Daoy (cell line): ENCODE results near the gene TNS3. TPM values are rescaled to one million over a fixed set of nuclear protein-coding genes. Genes with fewer than 3 reads are reported as not detected.

Source experiments
- DNase-seq: peaks from one replicate; pipeline ENCODE4 v3.0.0-alpha.2; 2015; ENCODE audit warnings: low read depth
- total RNA-seq: library from RNA; depleted of rRNA; stranded (reverse); fragments of >200 nt; shearing (Covaris generic); gene quantifications from 2 replicates; pipeline ENCODE4 v1.2.3, GENCODE V29; 2014

Gene TNS3
- total RNA-seq, 1 experiment from 2014 or later: 58.3 TPM

DNA sequence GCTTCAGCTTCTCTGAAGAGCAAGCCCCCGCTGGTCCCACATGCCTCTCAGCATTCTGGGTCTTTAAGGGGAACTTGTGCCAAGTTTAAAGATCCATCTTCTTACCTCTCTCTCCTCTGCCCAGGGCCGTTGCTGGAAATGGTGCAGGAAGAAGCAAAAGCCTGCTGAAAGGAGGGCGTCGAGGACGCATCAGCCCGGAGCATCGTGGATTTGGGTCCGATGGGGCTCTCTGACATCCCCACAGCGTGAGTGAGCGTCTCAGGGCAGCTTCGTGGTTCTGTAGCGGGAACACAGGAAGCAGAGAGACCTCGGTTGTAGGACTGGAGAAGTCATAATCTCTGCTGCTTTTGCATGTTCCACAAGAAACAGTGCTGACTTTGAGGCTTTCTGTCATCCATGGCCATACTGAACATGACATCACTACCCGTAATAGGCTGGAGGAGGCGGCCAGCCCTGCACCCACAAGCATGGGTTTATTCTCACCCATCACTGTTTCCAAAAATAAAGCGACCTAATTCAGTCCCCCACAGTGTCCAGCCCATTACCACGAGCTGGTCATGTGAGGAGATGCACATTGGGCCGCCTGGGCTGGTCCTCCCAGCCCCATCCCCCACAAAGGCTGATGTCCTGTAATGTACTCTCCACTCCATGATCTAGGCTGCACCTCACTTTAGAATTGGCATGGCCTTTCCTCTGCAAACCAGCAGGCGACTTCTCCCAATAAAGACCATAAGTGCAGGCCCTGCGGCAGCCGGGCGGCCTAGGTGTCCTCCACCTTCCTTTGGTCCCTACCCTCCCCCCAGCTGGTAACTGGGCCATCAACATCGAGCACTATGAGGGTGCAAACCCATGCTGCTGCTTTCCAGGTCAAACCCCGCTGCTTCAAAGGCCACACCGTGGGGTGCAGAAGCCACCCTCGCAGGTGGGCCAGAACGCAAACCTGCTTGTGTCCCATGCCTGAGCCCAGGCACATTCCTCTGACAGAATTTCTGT lies 276.9 kb downstream of the TNS3 start:
- no peak for DNase-seq

DNA sequence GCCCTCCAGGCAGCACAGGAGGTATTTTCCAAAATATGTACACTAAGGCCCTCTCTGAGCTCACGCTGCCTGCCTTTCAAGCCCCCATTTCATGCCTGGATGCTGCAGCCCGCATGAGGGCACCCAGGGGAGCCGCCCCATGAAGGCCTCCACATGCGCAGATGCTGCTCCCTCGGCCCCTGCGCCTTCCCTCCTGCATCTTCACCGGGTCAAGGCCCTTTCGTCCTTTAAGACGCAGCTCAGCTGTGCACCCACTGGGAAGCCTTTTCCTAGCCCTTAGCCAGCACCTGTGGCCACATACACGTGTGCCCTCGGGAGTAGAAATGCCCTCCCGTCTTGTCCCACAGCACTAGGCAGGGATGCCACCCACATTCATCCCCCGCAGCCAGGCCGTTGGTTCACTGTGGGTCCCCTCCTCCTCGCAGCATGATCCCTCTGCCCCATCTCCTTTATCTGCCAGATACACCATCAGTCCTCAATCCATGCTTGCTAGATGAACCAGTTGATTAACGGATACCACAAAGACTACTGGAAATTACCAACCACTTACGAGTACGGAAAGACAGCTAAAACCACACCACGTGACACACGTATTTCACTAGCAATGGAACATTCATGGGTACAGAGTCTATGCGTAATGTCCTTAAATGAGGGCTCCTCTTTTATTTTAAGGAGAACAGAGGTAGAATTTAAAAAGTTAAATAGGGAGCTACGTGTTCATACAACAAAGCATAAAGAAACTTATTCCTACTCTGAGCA lies 278.0 kb downstream of the TNS3 start:
- no peak for DNase-seq

DNA sequence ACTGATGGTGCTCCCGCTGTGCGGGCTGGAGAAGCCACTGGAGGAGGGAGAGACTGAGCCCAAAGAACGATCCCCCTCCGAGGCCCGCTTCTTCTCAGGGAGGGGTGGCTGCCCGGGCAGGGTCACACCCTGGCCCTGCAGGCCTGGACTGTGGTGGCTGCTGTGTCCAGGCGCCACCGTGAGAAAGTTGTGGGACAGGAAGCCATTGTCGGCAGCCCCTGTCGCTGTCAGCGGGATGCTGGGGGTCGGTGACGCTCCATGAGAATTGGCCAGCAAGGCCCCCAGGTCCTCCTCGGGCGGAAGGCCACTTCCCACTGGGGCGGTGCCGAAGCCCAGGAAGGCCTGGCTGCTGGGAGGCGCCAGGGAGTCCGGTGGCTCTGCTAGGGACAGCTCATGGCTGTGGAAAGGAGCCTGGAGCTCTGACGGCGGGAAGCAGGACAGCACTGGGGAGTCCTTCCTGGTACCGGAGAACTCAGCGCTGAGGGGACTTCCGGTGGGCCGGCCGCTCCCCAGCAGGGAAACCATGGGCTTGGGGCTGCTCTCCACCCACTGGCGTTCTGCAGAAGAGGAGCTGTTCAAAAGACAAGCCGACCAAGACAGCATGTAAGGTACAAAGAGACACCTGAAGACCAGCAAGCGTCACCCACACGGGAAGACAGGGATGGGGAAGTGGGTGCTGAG lies 278.8 kb downstream of the TNS3 start:
- no peak for DNase-seq

DNA sequence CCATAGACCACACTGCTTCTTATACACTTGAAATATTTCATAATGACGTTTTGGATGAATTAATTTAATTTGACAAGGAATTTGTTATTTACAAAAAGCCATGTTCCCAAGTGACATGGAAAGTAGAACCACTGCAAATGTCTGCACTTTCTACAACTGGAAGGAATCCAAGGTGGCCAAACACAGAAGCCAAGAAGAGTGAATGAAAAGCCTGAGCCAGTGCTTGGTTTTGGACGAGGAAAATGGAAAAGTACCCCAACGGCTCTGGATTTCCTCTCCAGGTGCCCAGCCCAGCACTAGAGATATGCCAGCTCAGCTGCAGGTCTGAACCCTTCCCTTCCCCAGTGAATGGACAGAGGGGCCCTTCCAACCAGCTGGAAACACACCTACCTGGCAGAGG lies 279.4 kb downstream of the TNS3 start:
- DNase-seq: no peak

DNA sequence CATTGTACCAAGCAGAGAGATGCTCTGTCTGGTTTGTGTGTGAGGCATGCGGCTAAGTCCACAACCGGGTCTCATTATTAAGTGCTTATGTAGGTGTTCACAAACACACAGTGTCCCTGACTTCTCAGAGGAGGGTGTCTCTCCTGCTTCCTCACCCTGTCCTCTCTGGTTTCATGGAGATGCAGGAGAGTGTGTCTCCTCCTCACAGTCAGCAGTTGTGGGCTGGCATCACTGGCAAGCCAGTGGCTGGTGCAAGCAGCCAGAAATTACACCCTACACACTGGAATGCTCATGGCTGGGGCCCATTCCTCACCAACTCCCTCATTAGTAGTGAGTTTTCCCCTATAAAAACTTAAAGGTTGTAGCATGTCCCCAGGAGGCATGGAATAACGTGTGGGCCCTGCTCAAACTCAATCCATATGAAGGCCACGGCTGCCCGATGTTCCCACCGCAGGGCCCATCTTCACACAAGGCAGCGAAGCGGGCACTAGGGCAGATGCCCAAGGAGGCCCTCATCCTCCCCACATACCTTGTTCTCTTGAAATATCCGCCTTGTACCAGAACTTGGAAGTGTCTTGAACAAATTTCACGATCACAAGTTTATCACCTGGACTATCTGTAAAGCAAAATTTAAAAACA lies 280.1 kb downstream of the TNS3 start:
- no peak for DNase-seq

DNA sequence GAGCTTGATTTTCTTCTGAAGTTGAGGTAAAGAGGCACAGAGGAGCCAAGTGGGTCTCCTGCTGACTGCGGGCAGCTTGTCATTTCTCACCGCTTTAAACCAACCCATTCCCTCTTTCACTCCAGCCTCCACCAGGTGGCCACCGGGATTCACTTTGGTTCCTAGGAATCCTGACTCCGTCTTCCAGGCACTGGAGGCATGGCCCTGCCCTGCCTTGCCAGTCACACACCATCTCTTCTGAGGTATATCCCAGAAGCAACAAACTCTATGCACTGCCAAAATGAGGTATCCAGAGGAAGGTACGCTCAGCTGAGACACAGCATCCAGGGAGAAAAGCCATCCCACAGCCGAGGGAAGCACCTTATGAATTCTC lies 280.8 kb downstream of the TNS3 start:
- DNase-seq: no peak

DNA sequence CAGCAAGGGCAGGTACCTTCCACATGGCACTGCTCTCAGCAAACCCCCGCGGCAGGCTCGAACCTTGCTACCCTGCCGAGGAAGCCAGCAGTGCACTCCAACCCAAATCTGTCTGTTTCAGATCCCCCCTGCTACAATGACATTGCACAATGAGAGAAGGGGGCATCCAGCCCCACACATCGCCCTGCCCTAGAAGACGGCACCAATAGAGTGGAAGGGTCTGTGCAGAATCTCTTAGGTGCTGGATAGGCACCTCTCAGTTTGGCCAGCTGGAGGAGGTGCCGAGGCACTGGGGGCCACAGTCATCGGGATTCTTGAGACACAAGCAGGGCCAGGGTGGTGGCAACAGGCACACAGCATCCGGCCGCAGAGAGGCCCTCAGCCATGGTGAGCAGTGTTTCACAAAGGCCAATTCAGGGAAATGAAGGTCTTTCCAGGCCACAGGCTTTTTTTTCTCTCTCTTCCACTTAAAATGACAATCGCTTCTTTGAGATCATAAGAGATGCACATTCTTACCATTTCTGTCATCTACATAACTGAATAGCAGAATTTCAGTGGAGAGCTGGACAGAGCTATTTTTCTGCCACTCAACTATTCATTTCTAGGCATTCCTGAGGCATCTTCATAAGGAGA lies 281.3 kb downstream of the TNS3 start:
- no peak for DNase-seq

DNA sequence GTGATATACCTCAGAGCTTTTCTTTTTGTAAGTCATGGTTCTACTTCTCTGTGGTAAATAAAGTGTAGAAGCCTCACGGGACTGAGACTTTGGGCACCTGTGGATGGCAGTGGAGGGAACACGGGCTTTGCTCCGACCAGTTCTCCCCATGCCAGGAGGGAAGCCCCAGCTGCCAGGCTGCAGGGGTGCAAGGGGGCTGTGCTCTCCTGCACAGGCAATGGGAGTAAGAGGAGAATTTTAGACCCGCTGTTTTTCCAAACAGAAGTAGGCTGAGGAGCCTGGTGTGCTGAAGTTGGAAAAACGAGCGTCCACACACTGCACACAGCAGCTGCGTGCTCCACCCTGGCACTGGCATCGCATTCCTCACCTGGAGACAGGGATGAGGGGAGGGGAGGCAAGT lies 282.4 kb downstream of the TNS3 start:
- no peak for DNase-seq

DNA sequence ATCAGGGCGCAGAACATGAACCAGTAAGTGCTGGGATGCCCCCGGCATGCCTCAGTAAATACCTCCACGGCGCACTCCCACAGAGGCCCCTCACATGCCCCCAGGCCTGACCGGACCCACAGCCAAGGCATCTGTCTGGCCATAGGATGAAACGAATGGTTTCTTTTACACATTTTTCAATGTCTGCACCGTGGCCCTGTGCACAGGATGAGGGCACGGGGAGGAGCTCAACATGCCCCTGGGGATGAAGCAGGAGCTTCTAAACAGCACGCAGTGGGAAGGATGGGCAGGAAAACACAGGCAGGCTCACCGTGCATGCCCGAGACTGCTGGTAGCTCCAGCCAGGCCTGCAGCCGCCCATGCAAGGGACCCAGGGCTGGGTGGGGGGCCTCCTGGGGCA lies 283.3 kb downstream of the TNS3 start:
- no peak for DNase-seq

DNA sequence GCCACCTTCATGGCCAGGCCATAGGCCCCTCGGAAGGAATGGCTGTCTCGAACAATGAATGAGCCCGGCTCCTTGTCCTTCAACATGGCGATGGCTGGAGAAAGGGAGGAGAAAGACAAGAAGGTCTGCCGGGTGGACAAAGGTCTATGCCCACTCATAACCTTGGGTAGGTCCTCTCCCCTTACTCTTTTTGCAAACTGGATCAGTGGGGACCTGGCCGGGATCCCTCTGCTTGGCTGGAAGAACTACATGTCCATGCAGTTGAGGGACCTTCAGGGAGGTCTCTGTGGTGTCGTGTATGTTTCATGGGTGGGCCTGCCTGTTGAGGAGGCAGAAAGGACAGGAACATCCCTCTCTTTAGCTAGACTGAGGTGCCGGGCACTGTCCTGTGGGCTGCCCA lies 284.8 kb downstream of the TNS3 start:
- no peak for DNase-seq

DNA sequence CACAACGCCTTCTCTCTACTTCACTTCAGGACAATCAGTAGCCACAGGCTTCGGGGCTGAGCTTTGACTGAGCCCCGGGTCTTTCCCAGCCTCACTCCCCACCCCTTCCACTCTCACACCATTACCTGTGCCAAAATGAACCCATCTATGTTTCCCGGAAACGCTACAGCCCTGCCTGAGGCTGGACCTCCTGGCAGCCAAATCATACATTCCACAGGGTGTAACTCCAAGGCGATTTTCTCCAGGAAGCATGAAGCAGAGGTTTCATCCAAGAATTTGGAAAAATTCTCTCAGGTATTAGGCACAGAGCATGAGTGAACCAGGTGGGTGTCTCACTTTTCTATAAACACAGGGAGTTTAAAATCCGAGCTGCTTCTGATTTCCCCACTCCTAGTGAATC lies 286.3 kb downstream of the TNS3 start:
- no peak for DNase-seq

DNA sequence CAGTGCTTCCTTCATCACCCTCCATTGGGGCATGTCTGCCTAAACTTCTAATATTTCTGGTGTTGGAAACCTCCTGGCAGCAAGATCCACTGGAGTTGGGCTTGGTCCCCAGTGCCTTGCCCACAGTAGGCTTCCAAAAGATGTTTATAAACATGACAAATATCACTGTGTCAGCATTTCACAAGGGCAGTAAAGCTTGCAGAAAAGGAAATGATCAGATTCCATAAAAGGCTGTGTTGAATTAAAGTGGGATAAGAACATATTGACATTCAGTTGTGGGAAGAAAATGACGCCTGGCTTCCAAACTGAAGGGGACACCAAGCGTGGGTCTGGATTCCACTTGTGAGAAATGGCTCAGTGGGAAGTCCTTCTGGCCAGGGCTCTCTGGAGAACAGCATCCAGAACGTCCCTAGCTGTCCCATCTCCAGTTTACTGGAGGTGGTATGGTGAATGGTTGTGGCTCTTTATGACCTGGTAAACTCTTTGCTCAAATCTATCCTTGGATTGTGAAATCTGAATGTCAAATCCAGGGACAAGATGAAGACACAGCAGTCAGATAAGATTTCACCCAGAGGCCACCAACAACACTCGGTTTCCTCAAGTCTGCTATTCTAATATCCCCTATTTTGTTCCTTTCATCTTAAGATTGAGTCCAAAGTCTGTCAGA lies 287.2 kb downstream of the TNS3 start:
- DNase-seq: no peak

DNA sequence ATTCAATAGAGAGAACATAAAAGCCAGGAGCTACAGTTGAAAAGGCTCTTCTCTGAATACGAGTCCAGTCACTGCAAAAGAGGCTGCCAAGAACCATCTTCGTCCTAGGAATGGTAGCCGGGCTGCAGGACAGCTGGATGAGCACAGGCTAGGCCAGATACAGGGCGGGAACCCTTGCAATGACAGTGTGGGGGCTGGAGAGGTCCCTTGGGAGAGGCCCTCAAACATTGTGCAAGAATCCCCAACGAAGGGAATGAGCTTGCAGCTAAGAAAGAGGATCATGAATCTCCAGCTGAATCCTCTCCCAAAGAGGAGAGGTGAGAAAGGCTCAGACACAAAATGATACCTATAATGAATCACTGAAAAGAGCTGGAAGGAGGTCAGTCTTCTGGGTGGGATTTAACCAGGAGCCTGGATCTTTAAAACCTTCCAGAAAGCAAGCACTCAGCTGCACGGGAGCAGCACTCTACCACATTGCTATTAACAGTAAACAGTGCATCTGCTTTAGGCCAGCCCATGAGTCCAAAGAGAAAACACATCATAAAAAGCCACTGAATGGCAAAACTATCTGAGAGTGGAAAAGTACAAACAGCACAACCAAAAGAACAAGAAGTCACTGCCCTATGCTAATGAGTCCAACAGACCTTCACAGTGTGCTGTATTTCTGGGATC lies 287.9 kb downstream of the TNS3 start:
- no peak for DNase-seq

DNA sequence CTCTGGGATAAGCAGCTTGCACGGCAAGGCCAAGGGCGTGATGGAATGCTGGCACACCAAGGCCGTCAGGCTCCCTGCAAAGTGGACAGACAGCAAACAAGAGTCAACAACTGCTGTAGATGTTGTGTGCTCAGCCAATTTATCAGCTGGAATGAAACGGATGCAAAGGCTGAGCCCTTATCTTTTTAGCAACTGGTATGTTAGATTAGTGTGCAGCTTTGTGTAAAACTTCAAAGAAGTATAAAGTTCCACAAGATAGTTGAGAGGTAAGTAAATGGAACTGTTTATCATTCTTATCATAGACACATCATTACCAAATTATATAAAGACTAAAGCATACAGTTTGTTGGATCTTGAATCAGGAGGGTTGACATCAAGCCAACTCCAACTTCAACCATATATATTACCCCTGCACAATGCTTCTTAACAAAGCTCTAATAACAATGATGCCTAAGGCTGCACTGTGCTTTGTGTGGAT lies 289.0 kb downstream of the TNS3 start:
- no peak for DNase-seq

DNA sequence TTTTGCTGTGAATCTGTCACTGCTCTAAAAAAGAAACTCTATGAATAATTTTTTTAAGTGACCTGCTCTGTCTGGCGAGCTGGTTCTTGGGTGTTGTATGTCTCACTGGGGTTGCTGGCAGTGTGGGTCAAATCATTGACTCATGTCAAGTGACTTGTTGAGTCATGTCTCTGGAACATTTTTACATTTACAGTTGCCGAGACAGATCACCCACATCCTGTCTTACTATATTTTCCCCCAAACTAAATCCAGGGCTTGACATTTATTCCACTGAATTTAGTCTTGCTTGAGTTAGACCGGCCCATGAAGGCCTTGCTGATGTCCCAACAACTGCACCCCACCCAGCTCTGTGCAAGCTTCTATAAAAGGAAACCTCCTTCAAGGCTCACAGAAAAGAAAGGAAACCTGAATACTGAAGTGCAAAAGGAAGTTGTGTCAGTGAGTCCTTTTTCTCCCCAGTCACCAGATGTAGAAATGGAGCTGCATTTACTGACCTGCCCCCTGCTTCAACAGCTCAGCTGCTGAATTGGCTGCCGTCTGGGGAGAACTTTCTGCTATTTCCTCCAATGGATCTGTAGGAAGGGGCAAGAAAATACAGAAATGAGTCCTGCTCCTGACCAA lies 290.3 kb downstream of the TNS3 start:
- DNase-seq: peak; percentile 97

DNA sequence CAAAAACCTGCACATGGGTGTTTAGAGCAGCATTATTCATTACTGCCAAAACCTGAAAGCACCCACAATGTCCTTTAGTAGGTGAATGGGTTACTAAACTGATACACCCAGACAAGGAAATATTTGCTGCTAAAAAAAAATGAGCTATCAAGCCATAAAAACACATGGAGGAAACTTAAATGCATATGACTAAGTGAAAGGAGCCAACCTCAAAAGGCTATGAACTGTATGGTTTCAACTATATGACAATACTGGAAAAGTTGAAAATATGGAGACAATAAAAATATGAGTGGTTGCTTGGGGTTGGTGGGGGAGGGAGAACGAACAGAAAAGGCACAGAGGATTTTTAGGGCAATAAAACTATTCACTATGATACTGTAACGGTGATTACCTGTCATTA lies 291.0 kb downstream of the TNS3 start:
- no peak for DNase-seq

DNA sequence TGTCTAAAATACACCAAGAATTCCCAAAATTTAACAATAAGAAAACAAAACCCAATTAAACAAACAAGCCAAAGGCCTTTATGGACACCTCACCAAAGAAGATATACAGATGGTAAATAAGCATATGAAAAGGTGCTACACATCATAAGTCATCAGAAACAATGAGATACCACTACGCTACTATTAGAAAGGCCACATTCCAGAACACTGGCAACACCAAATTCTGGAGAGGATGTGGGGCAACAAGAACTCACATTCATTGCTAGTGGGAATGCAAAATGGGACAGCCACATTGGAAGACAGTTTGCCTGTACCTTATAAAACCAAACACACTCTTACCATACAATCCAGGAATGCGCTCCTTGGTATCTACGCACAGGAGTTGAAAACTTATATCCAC lies 291.4 kb downstream of the TNS3 start:
- no peak for DNase-seq

DNA sequence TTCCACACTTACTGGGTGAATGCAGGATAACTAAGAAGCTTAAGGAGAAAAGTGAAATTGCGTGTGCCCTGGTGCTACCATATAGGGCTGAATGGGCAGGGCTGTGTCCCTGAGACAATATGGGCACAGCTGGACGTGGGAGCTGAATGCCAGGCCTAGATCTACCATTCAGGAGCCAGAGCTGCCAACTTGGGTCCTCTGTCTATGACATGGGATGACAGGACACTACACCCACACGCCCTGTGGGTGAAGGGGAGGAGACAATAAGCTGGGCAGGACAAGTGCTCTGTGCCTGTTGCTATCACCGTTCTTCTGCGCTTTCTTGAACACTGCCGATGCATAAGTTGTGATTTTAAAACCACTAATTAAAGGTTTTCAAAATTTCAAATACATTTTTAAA lies 293.9 kb downstream of the TNS3 start:
- no peak for DNase-seq

DNA sequence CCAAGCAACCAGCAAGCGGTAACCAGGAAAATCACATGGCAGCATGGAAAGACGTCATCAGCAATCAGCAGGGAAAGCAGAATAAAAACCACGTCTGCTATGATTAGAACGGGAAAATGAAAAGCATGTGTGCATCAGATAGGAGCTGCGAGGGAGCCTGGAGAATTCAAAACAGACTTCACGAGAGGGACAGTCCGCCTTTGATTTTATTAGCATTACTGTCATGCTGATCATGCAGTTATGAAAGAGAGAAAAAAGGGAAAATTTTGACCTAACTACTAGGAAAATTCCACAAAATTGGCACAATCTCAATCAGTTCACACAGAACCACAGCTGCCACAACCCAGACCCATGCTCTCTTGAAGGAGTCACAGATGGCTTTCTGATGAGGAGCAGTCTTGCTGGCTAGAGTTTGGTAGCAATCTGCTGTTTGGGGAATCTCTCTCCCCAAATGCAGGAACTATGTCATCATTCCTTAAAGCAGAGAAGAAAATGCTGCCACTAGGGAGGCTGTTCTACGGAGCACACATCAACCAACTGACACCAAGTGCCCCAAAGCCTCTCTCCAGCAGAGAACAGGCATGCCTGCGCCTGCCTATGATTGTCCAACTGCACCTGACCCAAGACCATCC lies 295.9 kb downstream of the TNS3 start:
- DNase-seq: no peak
